PFSK-1 (cell line): ENCODE results near the gene ARHGEF4.

Experiments
- FOXP2 ChIP-seq: optimal IDR thresholded peaks from 2 replicates; pipeline ENCODE3; 2011; ENCODE audit warnings: borderline replicate concordance, control low read depth, inconsistent platforms; ENCODE audit not compliant: insufficient read depth; ENCODE audit errors: extremely low read length, extremely low read depth
- POLR2AphosphoS5 ChIP-seq: IDR thresholded peaks from 2 replicates; pipeline ENCODE4 v1.6.1; 2012; ENCODE audit warnings: low read depth, mild to moderate bottlenecking, control low read depth, low read length, moderate library complexity
- REST ChIP-seq, 2 experiments: IDR thresholded peaks; 2 replicates each; pipeline versions ENCODE4 v1.6.1 to v1.8.0; 2011 to 2012; ENCODE audit warnings: low read depth in 2 of 2, low read length in 2 of 2, control low read depth in 1 of 2, inconsistent platforms in 1 of 2, mild to moderate bottlenecking in 1 of 2, moderate library complexity in 1 of 2; ENCODE audit not compliant: insufficient read depth in 1 of 2
- SIN3A ChIP-seq: IDR thresholded peaks from 2 replicates; pipeline ENCODE4 v1.6.1; 2012; ENCODE audit warnings: mild to moderate bottlenecking, low read length, moderate library complexity, borderline replicate concordance; ENCODE audit not compliant: insufficient read depth
- TAF1 ChIP-seq: IDR thresholded peaks from 2 replicates; pipeline ENCODE4 v1.6.1; 2012; ENCODE audit warnings: low read length, control low read depth, borderline replicate concordance; ENCODE audit not compliant: insufficient read depth

Gene ARHGEF4

GRCh38 chr2:130845505-130846085 is 8.9 kb downstream of the ARHGEF4 start:
- TF ChIP-seq TAF1 (no peak), POLR2AphosphoS5 (no peak), FOXP2 (no peak), SIN3A (no peak), REST (IDR thresholded peaks at IDR 0.05; ENCODE audit: insufficient read depth in 1 of 2, low read depth in 2 of 2, low read length in 2 of 2) (no peak)

GRCh38 chr2:130846233-130846632 is 9.5 kb downstream of the ARHGEF4 start:
- TF ChIP-seq REST (IDR thresholded peaks at IDR 0.05; ENCODE audit: insufficient read depth in 1 of 2, low read depth in 2 of 2, low read length in 2 of 2) (no peak), SIN3A (no peak), TAF1 (no peak), FOXP2 (no peak), POLR2AphosphoS5 (no peak)

GRCh38 chr2:130846686-130847375 is 10.1 kb downstream of the ARHGEF4 start:
- TF ChIP-seq REST (IDR thresholded peaks at IDR 0.05; ENCODE audit: insufficient read depth in 1 of 2, low read depth in 2 of 2, low read length in 2 of 2) (no peak), FOXP2 (no peak), SIN3A (no peak), POLR2AphosphoS5 (no peak), TAF1 (no peak)

GRCh38 chr2:130847776-130848525 is 11.2 kb downstream of the ARHGEF4 start:
- no peak for TF ChIP-seq TAF1
- no peak for TF ChIP-seq REST (IDR thresholded peaks at IDR 0.05; ENCODE audit: insufficient read depth in 1 of 2, low read depth in 2 of 2, low read length in 2 of 2)
- TF ChIP-seq SIN3A = no peak
- no peak for TF ChIP-seq POLR2AphosphoS5
- no peak for TF ChIP-seq FOXP2
